Keratinocyte (primary cell): ENCODE data around the gene CUEDC2. TPM values are rescaled to one million over a fixed set of nuclear protein-coding genes. Genes with fewer than 3 reads are reported as not detected.

ENCODE experiments used
- DNase-seq: peaks from one replicate; pipeline ENCODE4 v3.0.0-alpha.2; 2011; ENCODE audit warnings: low read depth, missing footprints, low spot score
- FAIRE-seq: peaks from 2 replicates; lab custom pipeline; 2011; peaks lifted over from hg19 to GRCh38; lab: Jason Lieb, UNC
- H2AFZ ChIP-seq: 2 replicates; pipeline ENCODE4 v1.6.0; 2012; ENCODE audit warnings: low read length, control low read depth, inconsistent platforms; ENCODE audit not compliant: control insufficient read depth
- H3K27ac ChIP-seq: 2 replicates; pipeline ENCODE4 v1.5.1; 2011; ENCODE audit warnings: low read length; ENCODE audit not compliant: control insufficient read depth, insufficient read depth
- H3K27me3 ChIP-seq: 3 replicates; pipeline ENCODE4 v1.6.0; 2011; ENCODE audit warnings: low read length; ENCODE audit not compliant: control insufficient read depth, insufficient read depth; ENCODE audit errors: extremely low read depth
- H3K36me3 ChIP-seq, 2 experiments: 2 replicates in 1 of 2; 3 replicates in 1 of 2; pipeline ENCODE4 v1.5.1; 2011; ENCODE audit warnings: low read length in 2 of 2, mild to moderate bottlenecking in 1 of 2; ENCODE audit not compliant: control insufficient read depth in 2 of 2, insufficient read depth in 2 of 2; ENCODE audit errors: extremely low read depth in 1 of 2
- H3K4me1 ChIP-seq: 3 replicates; pipeline ENCODE4 v1.5.1; 2011; ENCODE audit warnings: low read length; ENCODE audit not compliant: control insufficient read depth, insufficient read depth; ENCODE audit errors: extremely low read depth
- H3K4me2 ChIP-seq: 3 replicates; pipeline ENCODE4 v1.6.0; 2011; ENCODE audit warnings: low read depth, low read length; ENCODE audit not compliant: control insufficient read depth, insufficient read depth; ENCODE audit errors: extremely low read depth
- H3K4me3 ChIP-seq, 3 experiments: fragments of 200-600 bp in 1 of 3; sonication (generic) in 1 of 3; 2 replicates in 2 of 3; 3 replicates in 1 of 3; pipeline ENCODE4 v1.5.1; 2011 to 2016; ENCODE audit warnings: low read length in 3 of 3, mild to moderate bottlenecking in 3 of 3, control low read depth in 2 of 3, inconsistent platforms in 1 of 3, low read depth in 1 of 3, mixed read lengths in 1 of 3, mixed run types in 1 of 3, moderate library complexity in 1 of 3; ENCODE audit not compliant: control insufficient read depth in 2 of 3, insufficient read depth in 2 of 3; ENCODE audit errors: extremely low read depth in 1 of 3
- H3K79me2 ChIP-seq: 2 replicates; pipeline ENCODE4 v1.6.0; 2012; ENCODE audit warnings: low read length; ENCODE audit not compliant: control insufficient read depth, insufficient read depth
- H3K9ac ChIP-seq: 3 replicates; pipeline ENCODE4 v1.6.0; 2011; ENCODE audit warnings: low read length; ENCODE audit not compliant: control insufficient read depth, insufficient read depth; ENCODE audit errors: extremely low read depth
- H3K9me1 ChIP-seq: 3 replicates; pipeline ENCODE4 v1.6.0; 2011; ENCODE audit warnings: low read length; ENCODE audit not compliant: control insufficient read depth, insufficient read depth; ENCODE audit errors: extremely low read depth
- H3K9me3 ChIP-seq: 2 replicates; pipeline ENCODE4 v1.5.1; 2012; ENCODE audit warnings: low read depth, low read length; ENCODE audit not compliant: control insufficient read depth
- H4K20me1 ChIP-seq: 3 replicates; pipeline ENCODE4 v1.6.0; 2011; ENCODE audit warnings: low read length; ENCODE audit not compliant: control insufficient read depth, insufficient read depth; ENCODE audit errors: extremely low read depth
- CTCF ChIP-seq, 3 experiments: IDR thresholded peaks in 1 of 3; conservative IDR thresholded peaks in 1 of 3; optimal IDR thresholded peaks in 1 of 3; 2 replicates in 2 of 3; 3 replicates in 1 of 3; pipeline versions ENCODE3 to v1.5.1; 2011; ENCODE audit warnings: low read length in 3 of 3, mild to moderate bottlenecking in 3 of 3, moderate library complexity in 2 of 3, control low read depth in 1 of 3, inconsistent platforms in 1 of 3; ENCODE audit not compliant: insufficient read depth in 2 of 3; ENCODE audit errors: extremely low read depth in 1 of 3
- EZH2 ChIP-seq: IDR thresholded peaks from one replicate; pipeline ENCODE4 v1.6.1; 2012; ENCODE audit warnings: inconsistent platforms, mild to moderate bottlenecking, low read length, moderate library complexity
- dilution Hi-C: fragments of 300-500 bp; cut with MboI; formaldehyde crosslinking; loops from one replicate; pipeline ENCODE4 v1.7.0; 2020; ENCODE audit warnings: low sequenced_read_pairs; ENCODE audit not compliant: extremely low pct_ligation_motif_present
- polyA plus RNA-seq, 5 experiments: library from polyadenylated mRNA; depleted of rRNA in 3 of 5; stranded (reverse) in 3 of 5; stranded (forward) in 1 of 5; unstranded in 1 of 5; fragments of >200 nt; gene quantifications; 1 replicate in 1 of 5; 2 replicates in 3 of 5; 3 replicates in 1 of 5; pipeline versions ENCODE4 v1.2.1 to v1.2.3, GENCODE V29; 2011 to 2012; ENCODE audit warnings: missing spikeins in 2 of 5, low read depth in 1 of 5, low replicate concordance in 1 of 5

The CUEDC2 gene
- polyA plus RNA-seq, 1 donor (not counting 4 experiments of a cell fraction or from before 2014, with no cell fraction given) = 46.6 TPM

- peaks cover 22% of the 10 kb centered on the region for H3K4me1 ChIP-seq
- no peak overlapping the region for H3K4me3 ChIP-seq
- peaks cover 3% of the 10 kb centered on the region for H4K20me1 ChIP-seq
- peak overlapping the region; percentile 58 for H3K4me2 ChIP-seq
- peaks cover 20 to 25% of the 10 kb centered on the region in 2 experiments for H3K36me3 ChIP-seq
- peak in 1 of 3 experiments; percentile 9 for TF ChIP-seq CTCF (optimal IDR thresholded peaks at IDR 0.05 in 1 of 3, IDR thresholded peaks at IDR 0.05 in 1 of 3, conservative IDR thresholded peaks at IDR 0.05 in 1 of 3; ENCODE audit: extremely low read depth in 1 of 3, insufficient read depth in 2 of 3, low read length in 3 of 3)
- TF ChIP-seq EZH2 = no peak
- H2AFZ ChIP-seq = no peak overlapping the region
- H3K9me1 ChIP-seq = no peaks in the 10 kb centered on the region
- FAIRE-seq = peak; percentile 87
- peak; percentile 83 for DNase-seq
- peak overlapping the region; percentile 33 for H3K9ac ChIP-seq
- H3K9me3 ChIP-seq = no peaks in the 10 kb centered on the region
- no peaks in the 10 kb centered on the region for H3K27me3 ChIP-seq
- dilution Hi-C loops = no loop called here
- H3K27ac ChIP-seq = peak overlapping the region; percentile 26
- no peaks in the 10 kb centered on the region for H3K79me2 ChIP-seq
Observed at GRCh38 chr10:102401735-102402511, 30.5 kb downstream of the CUEDC2 start.

DNA sequence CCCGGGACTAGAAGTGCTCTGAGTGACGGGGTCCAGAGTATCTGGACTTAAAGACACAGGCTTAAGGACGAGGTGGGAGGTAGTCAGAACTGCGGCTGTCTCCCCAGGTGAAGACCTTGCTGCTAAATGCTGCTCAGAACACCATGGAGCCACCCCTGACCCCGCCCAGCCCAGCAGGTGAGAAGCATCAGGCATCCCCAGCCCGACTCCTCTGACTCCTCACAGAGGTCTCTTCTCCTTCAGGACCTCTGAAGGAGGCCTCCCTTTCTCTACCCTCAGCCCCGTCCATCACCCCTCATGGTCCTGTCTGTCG is 31.1 kb downstream of the CUEDC2 start:
- H2AFZ ChIP-seq = no peak overlapping the region
- H3K9me1 ChIP-seq = no peaks in the 10 kb centered on the region
- peaks cover 28% of the 10 kb centered on the region for H3K4me1 ChIP-seq
- no peak overlapping the region for H3K4me3 ChIP-seq
- no peaks in the 10 kb centered on the region for H3K9me3 ChIP-seq
- H3K9ac ChIP-seq = peak overlapping the region; percentile 33
- H3K27ac ChIP-seq = peak overlapping the region; percentile 26
- FAIRE-seq (no peak), DNase-seq (no peak)
- peaks cover 20 to 27% of the 10 kb centered on the region in 2 experiments for H3K36me3 ChIP-seq
- H4K20me1 ChIP-seq = peaks cover 3% of the 10 kb centered on the region
- peak overlapping the region; percentile 58 for H3K4me2 ChIP-seq
- H3K79me2 ChIP-seq = peaks cover 5% of the 10 kb centered on the region
- no peaks in the 10 kb centered on the region for H3K27me3 ChIP-seq
- dilution Hi-C loops = no loop called here
- TF ChIP-seq CTCF (optimal IDR thresholded peaks at IDR 0.05 in 1 of 3, IDR thresholded peaks at IDR 0.05 in 1 of 3, conservative IDR thresholded peaks at IDR 0.05 in 1 of 3; ENCODE audit: extremely low read depth in 1 of 3, insufficient read depth in 2 of 3, low read length in 3 of 3) (no peak), EZH2 (no peak)
